Hematopoietic multipotent progenitor cell (in vitro differentiated cells): ENCODE measurements around the gene TRH. TPM values are rescaled to one million over a fixed set of nuclear protein-coding genes. Genes with fewer than 3 reads are reported as not detected.

Experiments used
- DNase-seq, 3 donors: peaks; one replicate each; pipeline ENCODE4 v3.0.0-alpha.2; 2011 to 2015; ENCODE audit warnings: low read depth in 2 of 3, low spot score in 2 of 3
- total RNA-seq: library from RNA; depleted of rRNA; stranded (reverse); fragments of >200 nt; gene quantifications from one replicate; pipeline ENCODE4 v1.2.3, GENCODE V29; 2012

TRH gene
- total RNA-seq = 6.5 TPM

- no peak for DNase-seq
Observed at GRCh38 chr3:129974564-129974832, at the start of gene TRH. Gene TRH, plus strand, starts transcription at chr3:129974720. Its CDS starts 1,097 bp downstream, at chr3:129975817.

GRCh38 chr3:129927072-129927471, 47.4 kb upstream of the TRH start:
- no peak for DNase-seq

- DNase-seq = no peak
Observed at GRCh38 chr3:129929383-129929782, 45.1 kb upstream of the TRH start.

- no peak for DNase-seq
Observed at GRCh38 chr3:129933471-129933870, 41.0 kb upstream of the TRH start.

GRCh38 chr3:129934234-129935123, 40.0 kb upstream of the TRH start:
- peak; percentile 37 to 70 (median 41) for DNase-seq

- DNase-seq = peak in 2 of 3 donors; percentile 29 to 67
Observed at GRCh38 chr3:129936757-129937156, 37.8 kb upstream of the TRH start.

- DNase-seq = no peak
Observed at GRCh38 chr3:129937717-129938116, 36.8 kb upstream of the TRH start.

GRCh38 chr3:129938140-129938930, 36.2 kb upstream of the TRH start:
- no peak for DNase-seq

- DNase-seq = no peak
Observed at GRCh38 chr3:129940086-129940485, 34.4 kb upstream of the TRH start.

GRCh38 chr3:129942296-129942695, 32.2 kb upstream of the TRH start:
- DNase-seq = peak in 2 of 3 donors; percentile 68 to 82

- no peak for DNase-seq
Observed at GRCh38 chr3:129943020-129943419, 31.5 kb upstream of the TRH start.

GRCh38 chr3:129944709-129945108, 29.8 kb upstream of the TRH start:
- no peak for DNase-seq

GRCh38 chr3:129947538-129948240, 26.8 kb upstream of the TRH start:
- peak in 2 of 3 donors; percentile 29 to 52 for DNase-seq

- peak in 2 of 3 donors; percentile 24 to 90 for DNase-seq
Observed at GRCh38 chr3:129950318-129951046, 24.0 kb upstream of the TRH start.

- no peak for DNase-seq
Observed at GRCh38 chr3:129952556-129953355, 21.8 kb upstream of the TRH start.

GRCh38 chr3:129953621-129954020, 20.9 kb upstream of the TRH start:
- DNase-seq = no peak

- DNase-seq = peak in 1 of 3 donors; percentile 49
Observed at GRCh38 chr3:129954514-129954913, 20.0 kb upstream of the TRH start.

GRCh38 chr3:129956936-129957335, 17.6 kb upstream of the TRH start:
- no peak for DNase-seq

GRCh38 chr3:129958755-129959154, 15.8 kb upstream of the TRH start:
- no peak for DNase-seq

GRCh38 chr3:129961141-129961541, 13.4 kb upstream of the TRH start:
- DNase-seq = no peak
